ENCODE data around the gene SLC25A19. TPM values are rescaled to one million over a fixed set of nuclear protein-coding genes. Genes with fewer than 3 reads are reported as not detected.
A peak's percentile ranks its signal among the peaks of the same experiment; 100 is the strongest.

SLC25A19 gene
- total RNA-seq, 6 donors from 2014 or later: 21.9 to 37.0 (median 23.9) TPM

DNA sequence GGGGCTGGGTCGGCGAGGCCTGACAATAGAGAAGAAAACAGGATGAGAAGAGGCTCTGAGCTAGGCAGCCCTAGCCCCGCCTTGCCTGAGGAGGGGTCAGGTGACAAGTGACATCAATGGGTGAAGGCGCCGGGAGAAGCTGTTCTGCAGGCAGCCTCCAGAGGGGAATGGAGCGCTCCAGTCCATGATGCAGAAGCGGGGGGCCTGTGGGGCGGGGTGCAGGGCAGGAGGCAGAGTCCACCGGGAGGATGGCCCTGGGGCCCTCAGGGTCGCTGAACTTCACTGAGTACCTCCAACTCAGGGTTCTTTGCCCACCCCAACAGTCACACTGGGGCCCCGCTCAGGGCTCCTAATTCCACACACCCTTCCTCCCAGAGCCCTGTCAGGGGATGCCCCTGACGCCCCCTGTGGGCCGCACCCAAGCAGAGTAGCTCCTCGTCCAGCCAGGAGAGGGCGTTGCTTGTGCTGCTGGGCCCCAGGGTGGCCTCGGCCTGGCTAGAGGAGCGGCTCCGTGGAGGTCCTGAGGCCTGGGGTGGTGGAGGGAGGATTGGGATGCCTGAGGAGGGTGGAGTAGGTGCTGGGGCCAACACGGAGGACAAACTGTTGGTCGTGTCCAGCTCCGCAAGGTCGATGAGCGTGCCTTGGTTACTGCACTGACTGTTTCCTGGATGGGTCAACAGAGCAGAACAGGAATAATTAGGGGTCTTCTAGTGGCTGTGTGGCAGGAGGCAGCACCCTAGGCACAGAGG is 48.7 kb downstream of the SLC25A19 start:
- DNase-seq (peak in 1 of 2 donors; percentile 76), ATAC-seq (ENCODE audit: low FRiP score in 2 of 2) (peak in 1 of 2 donors; percentile 46)
- H3K9me3 ChIP-seq: no peaks in the 10 kb centered on the region
- H3K27ac ChIP-seq: peak overlapping the region in 1 of 4 donors; percentile 1
- TF ChIP-seq CTCF (IDR thresholded peaks at IDR 0.05) (peak in 4 of 6 experiments; percentile 19 to 48 (median 40)), POLR2A (IDR thresholded peaks at IDR 0.05) (no peak)
- H3K27me3 ChIP-seq: no peaks in the 10 kb centered on the region
- peaks cover 51 to 100% (median 97%) of the 10 kb centered on the region in 4 donors for H3K36me3 ChIP-seq
- no peak overlapping the region for H3K4me3 ChIP-seq
- 76 to 79% methylated on average over 16 to 23 of the region's 23 CpGs for WGBS, 2 donors
- H3K4me1 ChIP-seq: peaks cover 0 to 27% (median 0%) of the 10 kb centered on the region in 4 donors

- no peaks in the 10 kb centered on the region for H3K27me3 ChIP-seq
- no peak overlapping the region for H3K4me3 ChIP-seq
- peaks cover 0 to 24% (median 0%) of the 10 kb centered on the region in 4 donors for H3K4me1 ChIP-seq
- ATAC-seq (ENCODE audit: low FRiP score in 2 of 2) (no peak), DNase-seq (peak in 1 of 2 donors; percentile 62)
- peaks cover 53 to 100% (median 95%) of the 10 kb centered on the region in 4 donors for H3K36me3 ChIP-seq
- H3K9me3 ChIP-seq: no peaks in the 10 kb centered on the region
- 93 to 94% methylated on average over 21 to 23 of the region's 23 CpGs for WGBS, 2 donors
- no peak overlapping the region for H3K27ac ChIP-seq
- TF ChIP-seq CTCF (IDR thresholded peaks at IDR 0.05) (no peak), EP300 (IDR thresholded peaks at IDR 0.05) (no peak), POLR2AphosphoS5 (IDR thresholded peaks at IDR 0.05) (no peak), POLR2A (IDR thresholded peaks at IDR 0.05) (no peak)
These were observed 49.3 kb downstream of the SLC25A19 start for GRCh38 chr17:75239778-75240393.

GRCh38 chr17:75239214-75239613 is 50.0 kb downstream of the SLC25A19 start:
- peaks cover 0 to 18% (median 0%) of the 10 kb centered on the region in 4 donors for H3K4me1 ChIP-seq
- no peaks in the 10 kb centered on the region for H3K27me3 ChIP-seq
- no peaks in the 10 kb centered on the region for H3K9me3 ChIP-seq
- ATAC-seq (ENCODE audit: low FRiP score in 2 of 2) (no peak), DNase-seq (peak in 1 of 2 donors; percentile 51)
- 91 to 93% methylated on average over 9 to 12 of the region's 12 CpGs for WGBS, 2 donors
- peak overlapping the region in 1 of 4 donors; percentile 42 for H3K27ac ChIP-seq
- no peak overlapping the region for H3K4me3 ChIP-seq
- peaks cover 55 to 100% (median 95%) of the 10 kb centered on the region in 4 donors for H3K36me3 ChIP-seq
- TF ChIP-seq EP300 (IDR thresholded peaks at IDR 0.05): no peak
- TF ChIP-seq CTCF (IDR thresholded peaks at IDR 0.05): no peak

GRCh38 chr17:75238684-75239191 is 50.5 kb downstream of the SLC25A19 start:
- Histone ChIP-seq H3K9me3 (no peaks in the 10 kb centered on the region), H3K4me1 (peaks cover 0 to 16% (median 0%) of the 10 kb centered on the region in 4 donors), H3K4me3 (no peak overlapping the region), H3K36me3 (peaks cover 55 to 100% (median 95%) of the 10 kb centered on the region in 4 donors), H3K27me3 (no peaks in the 10 kb centered on the region), H3K27ac (peak overlapping the region in 1 of 4 donors; percentile 42)
- ATAC-seq (ENCODE audit: low FRiP score in 2 of 2): peak; percentile 58 to 76
- TF ChIP-seq POLR2A (IDR thresholded peaks at IDR 0.05): no peak
- TF ChIP-seq EP300 (IDR thresholded peaks at IDR 0.05): no peak
- peak; percentile 67 to 79 (median 74) for TF ChIP-seq CTCF (IDR thresholded peaks at IDR 0.05)
- TF ChIP-seq POLR2AphosphoS5 (IDR thresholded peaks at IDR 0.05): peak in 1 of 2 donors; percentile 11
- DNase-seq: peak in 1 of 2 donors; percentile 53
- 41 to 60% methylated on average over 13 of the region's 13 CpGs for WGBS, 2 donors

Measured in upper lobe of left lung (tissue), 6 donors.